AG04450 (cell line): ENCODE measurements around the gene PLPP1. TPM values are rescaled to one million over a fixed set of nuclear protein-coding genes. Genes with fewer than 3 reads are reported as not detected.

Experiments used
- CTCF ChIA-PET: fragments of 300-600, 350-600 bp; formaldehyde crosslinking; extraction: SDS; loops from one replicate; lab custom pipeline; 2022; ENCODE audit warnings: antibody characterized with exemption, inconsistent platforms; lab: Charles Lee
- POLR2A ChIA-PET: fragments of 350-600 bp; formaldehyde crosslinking; extraction: SDS; loops from one replicate; lab custom pipeline; 2021; ENCODE audit warnings: antibody characterized with exemption, inconsistent platforms; lab: Yijun Ruan, JAX
- DNase-seq: peaks from one replicate; pipeline ENCODE4 v3.0.0-alpha.2; 2011; ENCODE audit warnings: low read depth, low spot score
- H3K27ac ChIP-seq: one replicate; pipeline ENCODE4 v1.5.1; 2012; ENCODE audit warnings: low read depth, low read length, control low read depth
- H3K27me3 ChIP-seq: one replicate; pipeline ENCODE4 v1.6.0; 2012; ENCODE audit warnings: low read length; ENCODE audit not compliant: control insufficient read depth, insufficient read depth
- H3K4me3 ChIP-seq: 2 replicates; pipeline ENCODE4 v1.5.1; 2011; ENCODE audit warnings: mild to moderate bottlenecking, low read depth, low read length, control low read depth
- H3K9me3 ChIP-seq: 2 replicates; pipeline ENCODE4 v1.5.1; 2012; ENCODE audit warnings: low read length; ENCODE audit not compliant: control insufficient read depth, insufficient read depth
- CTCF ChIP-seq: IDR thresholded peaks from 2 replicates; pipeline ENCODE4 v1.5.1; 2011; ENCODE audit warnings: low read depth, low read length, control low read depth, inconsistent platforms
- polyA plus RNA-seq: library from polyadenylated mRNA; depleted of rRNA; stranded (reverse); fragments of >200 nt; gene quantifications from 2 replicates; pipeline ENCODE4 v1.2.3, GENCODE V29; 2011

The PLPP1 gene
- polyA plus RNA-seq, 1 experiment: 54.9 TPM

GRCh38 chr5:55411876-55412275, 122.9 kb downstream of the PLPP1 start:
- no peak for TF ChIP-seq CTCF
- no peak for DNase-seq
- H3K27me3 ChIP-seq: no peaks in the 10 kb centered on the region
- POLR2A ChIA-PET: no interaction called here
- H3K4me3 ChIP-seq: no peak overlapping the region
- H3K9me3 ChIP-seq: no peaks in the 10 kb centered on the region
- no peak overlapping the region for H3K27ac ChIP-seq
- CTCF ChIA-PET: interaction anchor here (2.7 kb wide), 1 partner anchor 281 kb away, joined by 9 read pairs; no protein-coding TSS in a partner anchor

GRCh38 chr5:55410845-55411244, 123.9 kb downstream of the PLPP1 start:
- H3K9me3 ChIP-seq: no peaks in the 10 kb centered on the region
- H3K27me3 ChIP-seq: no peaks in the 10 kb centered on the region
- ChIA-PET CTCF (interaction anchor here (3.5 kb wide), 1 partner anchor 281 kb away, joined by 16 read pairs; no protein-coding TSS in a partner anchor), POLR2A (no interaction called here)
- DNase-seq: no peak
- H3K4me3 ChIP-seq: no peak overlapping the region
- no peak for TF ChIP-seq CTCF
- no peak overlapping the region for H3K27ac ChIP-seq

- no peak for TF ChIP-seq CTCF
- DNase-seq: no peak
Measured at GRCh38 chr5:55409775-55410174, 125.0 kb downstream of the PLPP1 start.

GRCh38 chr5:55407984-55408383, 126.8 kb downstream of the PLPP1 start:
- ChIA-PET CTCF (interaction anchor here (3.5 kb wide), 1 partner anchor 284 kb away, joined by 16 read pairs; no protein-coding TSS in a partner anchor), POLR2A (no interaction called here)
- no peak overlapping the region for H3K4me3 ChIP-seq
- no peaks in the 10 kb centered on the region for H3K27me3 ChIP-seq
- TF ChIP-seq CTCF: no peak
- no peaks in the 10 kb centered on the region for H3K9me3 ChIP-seq
- H3K27ac ChIP-seq: no peak overlapping the region
- DNase-seq: no peak

More at GRCh38 chr5:55409775-55410174, 125.0 kb downstream of the PLPP1 start:
- Histone ChIP-seq H3K27me3 (no peaks in the 10 kb centered on the region), H3K4me3 (no peak overlapping the region), H3K27ac (no peak overlapping the region), H3K9me3 (no peaks in the 10 kb centered on the region)
- ChIA-PET CTCF (interaction anchor here (3.5 kb wide), 1 partner anchor 282 kb away, joined by 16 read pairs; no protein-coding TSS in a partner anchor), POLR2A (no interaction called here)

GRCh38 chr5:55407059-55407684, 127.6 kb downstream of the PLPP1 start:
- POLR2A ChIA-PET: no interaction called here
- no peaks in the 10 kb centered on the region for H3K27me3 ChIP-seq
- CTCF ChIA-PET: interaction anchor here (0.7 to 3.8 kb wide), 6 partner anchors 21 to 294 kb away, joined by 3 to 48 read pairs (median 4); no protein-coding TSS in a partner anchor
- H3K9me3 ChIP-seq: no peaks in the 10 kb centered on the region
- peak; percentile 83 for TF ChIP-seq CTCF
- H3K27ac ChIP-seq: no peak overlapping the region
- DNase-seq: peak; percentile 34
- H3K4me3 ChIP-seq: no peak overlapping the region
